NCI-H345 (cell line): ENCODE measurements around the gene DAGLA.

ENCODE experiments used
- DNase-seq: peaks from one replicate; lab custom pipeline; 2025; lab: John Stamatoyannopoulos, UW

DAGLA gene

GRCh38 chr11:61779666-61780525, 99.7 kb downstream of the DAGLA start:
- DNase-seq: no peak

- no peak for DNase-seq
Measured at GRCh38 chr11:61780581-61781162, 100.5 kb downstream of the DAGLA start.

- DNase-seq: no peak
Measured at GRCh38 chr11:61781585-61781984, 101.4 kb downstream of the DAGLA start.

DNA sequence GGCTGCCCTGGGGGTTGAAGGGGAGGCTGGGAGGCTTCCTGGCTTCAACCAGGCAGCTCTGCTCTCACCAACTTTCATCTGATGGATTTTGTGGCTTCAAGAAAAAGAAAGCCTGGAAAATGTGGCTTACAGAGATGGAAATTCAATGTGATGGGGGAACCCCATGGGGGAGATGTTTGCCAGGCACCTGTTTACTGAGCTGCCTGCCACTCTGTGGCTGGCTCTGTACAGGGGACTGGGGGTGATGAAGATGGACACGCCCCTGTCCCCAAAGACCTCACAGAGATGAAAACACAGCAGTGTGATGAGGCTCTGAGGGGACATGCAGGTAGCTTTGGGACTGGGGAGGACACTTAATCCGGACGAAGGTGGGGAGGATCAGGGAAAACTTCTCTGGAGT, 102.1 kb downstream of the DAGLA start:
- DNase-seq: no peak

DNA sequence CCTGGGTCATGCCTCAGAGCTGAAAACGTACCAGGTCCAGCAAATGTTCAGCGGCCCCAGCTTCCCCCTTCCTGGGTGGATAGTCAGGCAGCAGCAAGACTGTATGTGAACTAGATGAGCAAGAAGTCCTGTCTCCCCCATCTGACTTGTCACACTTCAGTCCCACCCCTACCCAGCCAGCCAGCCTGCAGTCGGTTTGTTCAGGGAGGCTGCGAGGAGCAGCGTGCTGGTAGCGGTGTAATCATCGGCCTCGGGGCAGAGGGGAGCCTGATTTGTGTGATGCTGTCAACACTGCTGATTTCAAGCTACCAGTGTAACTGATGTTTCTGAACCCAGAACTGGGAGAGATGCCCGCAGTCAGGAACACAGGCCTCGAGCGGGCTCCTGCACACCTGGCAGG, 102.7 kb downstream of the DAGLA start:
- no peak for DNase-seq

DNA sequence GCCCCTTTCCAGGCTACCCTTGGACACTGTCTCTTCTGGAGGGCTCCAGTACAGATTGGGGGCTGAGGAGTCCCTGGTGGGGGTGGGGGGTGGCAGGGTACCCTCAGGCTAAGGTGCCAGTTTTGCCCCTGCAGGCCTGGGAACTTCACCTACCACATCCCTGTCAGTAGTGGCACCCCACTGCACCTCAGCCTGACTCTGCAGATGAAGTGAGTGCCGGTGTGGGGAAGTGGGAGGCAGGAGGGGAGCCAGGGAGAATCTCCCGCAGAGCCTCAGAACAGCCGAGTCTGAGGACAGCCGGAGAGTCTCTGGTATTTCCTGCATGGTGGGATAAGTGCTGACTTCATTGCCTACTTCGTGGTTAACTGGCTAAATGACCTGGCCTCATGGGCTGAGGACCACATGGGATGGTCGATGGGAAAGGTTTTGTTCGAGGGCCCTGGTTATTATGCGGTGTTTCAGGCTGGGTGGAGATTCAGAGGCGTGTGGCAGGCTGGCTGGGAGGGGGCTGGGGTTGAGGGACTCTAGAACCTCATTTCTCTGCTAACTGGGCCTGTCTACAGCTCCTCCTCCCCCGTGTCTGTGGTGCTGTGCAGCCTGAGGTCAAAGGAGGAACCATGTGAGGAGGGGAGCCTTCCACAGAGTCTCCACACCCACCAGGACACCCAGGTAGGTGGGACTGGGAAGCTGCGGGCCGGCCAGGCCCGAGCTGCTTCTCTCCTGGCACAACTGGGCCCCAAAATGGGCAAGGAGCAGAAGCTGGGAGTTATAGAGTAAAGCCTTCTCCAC, 103.7 kb downstream of the DAGLA start:
- DNase-seq: no peak

- no peak for DNase-seq
Measured at GRCh38 chr11:61784506-61784805, 104.3 kb downstream of the DAGLA start.

DNA sequence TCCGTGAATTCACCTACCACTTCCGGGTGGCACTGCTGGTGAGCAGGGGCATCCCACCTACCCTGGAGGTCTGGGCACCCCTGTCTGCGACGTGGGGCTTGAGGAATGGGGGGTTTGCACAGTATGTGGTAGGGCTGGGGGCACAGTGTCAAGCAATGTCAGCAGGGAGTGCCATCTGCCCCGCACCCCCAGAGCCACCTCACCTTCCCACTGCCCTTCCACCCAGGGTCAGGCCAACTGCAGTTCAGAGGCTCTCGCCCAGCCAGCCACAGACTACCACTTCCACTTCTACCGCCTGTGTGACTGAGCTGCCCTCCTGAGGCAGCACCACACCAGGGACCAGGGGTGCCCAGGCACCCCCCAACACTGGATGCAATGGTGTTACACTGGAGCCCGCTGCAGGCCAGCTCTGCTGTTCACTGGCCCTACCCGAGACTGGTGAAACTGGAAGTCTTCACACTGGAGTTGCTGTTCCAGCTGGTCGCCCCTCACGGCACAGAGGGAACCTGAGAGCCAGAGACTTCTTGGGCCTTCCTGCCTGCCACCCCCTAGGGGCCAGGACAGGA, 105.7 kb downstream of the DAGLA start:
- no peak for DNase-seq

- DNase-seq: no peak
Measured at GRCh38 chr11:61787928-61788491, 107.8 kb downstream of the DAGLA start.

DNA sequence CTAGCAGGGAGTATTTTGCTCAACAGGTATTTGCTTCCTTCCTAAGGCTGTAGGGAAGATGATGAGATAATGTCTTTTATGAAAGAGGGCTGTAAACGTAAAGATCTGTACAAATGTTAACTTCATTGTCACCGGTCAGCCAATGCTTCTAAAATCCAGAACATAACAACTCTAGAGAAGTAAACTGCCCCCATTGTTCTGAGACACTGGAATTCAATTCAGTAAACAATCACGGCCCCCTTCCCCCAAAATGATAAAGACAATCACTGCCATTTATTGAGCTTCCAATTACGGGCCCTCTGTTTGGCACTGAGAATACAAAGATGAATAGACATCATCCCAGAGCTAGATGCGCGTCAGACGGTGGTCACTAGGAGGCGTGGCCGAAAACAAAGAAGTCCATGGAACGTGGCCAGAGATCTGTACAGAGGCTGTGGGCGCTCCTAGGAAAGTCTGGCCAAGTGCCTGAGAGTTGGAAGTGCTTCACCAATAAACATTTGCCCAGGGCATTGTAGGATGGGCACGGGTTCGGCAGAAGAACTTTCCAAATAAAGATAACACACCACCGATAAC, 111.6 kb downstream of the DAGLA start:
- peak; percentile 35 for DNase-seq

DNA sequence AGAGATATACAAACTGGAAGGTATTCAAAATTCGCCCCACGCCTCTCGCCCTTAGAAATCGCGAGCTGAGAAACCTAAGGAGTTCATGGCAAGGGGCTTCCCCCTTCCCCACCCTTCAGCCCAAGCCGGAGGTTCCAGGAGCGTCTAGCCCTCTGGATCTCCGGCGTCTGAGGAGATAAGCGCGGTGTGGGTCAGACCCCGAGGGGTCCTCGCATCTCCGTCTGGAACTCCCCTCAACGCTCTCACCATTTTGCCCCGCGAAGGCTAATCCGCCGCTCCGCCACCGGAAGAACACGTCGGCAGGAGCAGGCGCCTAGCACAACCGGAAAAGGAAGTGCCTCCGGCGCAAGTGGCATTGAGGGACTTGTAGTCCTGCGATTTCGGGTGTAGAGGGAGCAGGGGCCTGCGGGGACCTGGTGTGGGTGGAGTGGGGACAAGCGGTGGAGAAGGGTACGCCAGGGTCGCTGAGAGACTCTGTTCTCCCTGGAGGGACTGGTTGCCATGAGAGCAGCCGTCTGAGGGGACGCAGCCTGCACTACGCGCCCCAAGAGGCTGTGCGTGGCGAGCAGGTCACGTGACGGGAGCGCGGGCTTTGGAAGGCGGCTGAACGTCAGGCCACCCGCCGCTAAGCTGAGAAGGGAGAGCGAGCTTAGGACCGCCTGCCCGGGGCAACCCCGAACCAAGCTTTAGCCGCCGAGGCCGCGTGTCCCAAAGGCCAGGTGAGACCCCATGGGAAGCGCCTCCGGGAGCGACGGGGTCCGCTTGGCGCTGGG, 112.3 kb downstream of the DAGLA start, which contains the start of the genes FEN1 and TMEM258:
FEN1 (plus strand) TSS at position 602 of the 773 bp plus-strand sequence. CDS start 2,451 bp downstream, outside the sequence.
TMEM258 (minus strand) TSS at position 290 of the 773 bp plus-strand sequence; CDS start at position 249, 41 bp downstream.
- DNase-seq: peak; percentile 93

GRCh38 chr11:61793083-61793828, 113.1 kb downstream of the DAGLA start:
- DNase-seq: no peak

- DNase-seq: no peak
Measured at GRCh38 chr11:61793829-61794204, 113.6 kb downstream of the DAGLA start.

GRCh38 chr11:61794579-61794978, 114.4 kb downstream of the DAGLA start:
- DNase-seq: no peak

- no peak for DNase-seq
Measured at GRCh38 chr11:61795459-61795858, 115.3 kb downstream of the DAGLA start.

DNA sequence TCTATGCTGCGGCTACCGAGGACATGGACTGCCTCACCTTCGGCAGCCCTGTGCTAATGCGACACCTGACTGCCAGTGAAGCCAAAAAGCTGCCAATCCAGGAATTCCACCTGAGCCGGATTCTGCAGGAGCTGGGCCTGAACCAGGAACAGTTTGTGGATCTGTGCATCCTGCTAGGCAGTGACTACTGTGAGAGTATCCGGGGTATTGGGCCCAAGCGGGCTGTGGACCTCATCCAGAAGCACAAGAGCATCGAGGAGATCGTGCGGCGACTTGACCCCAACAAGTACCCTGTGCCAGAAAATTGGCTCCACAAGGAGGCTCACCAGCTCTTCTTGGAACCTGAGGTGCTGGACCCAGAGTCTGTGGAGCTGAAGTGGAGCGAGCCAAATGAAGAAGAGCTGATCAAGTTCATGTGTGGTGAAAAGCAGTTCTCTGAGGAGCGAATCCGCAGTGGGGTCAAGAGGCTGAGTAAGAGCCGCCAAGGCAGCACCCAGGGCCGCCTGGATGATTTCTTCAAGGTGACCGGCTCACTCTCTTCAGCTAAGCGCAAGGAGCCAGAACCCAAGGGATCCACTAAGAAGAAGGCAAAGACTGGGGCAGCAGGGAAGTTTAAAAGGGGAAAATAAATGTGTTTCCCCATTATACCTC, 115.8 kb downstream of the DAGLA start:
- DNase-seq: no peak
